Ascending aorta (tissue), 2 donors: ENCODE data around the gene SRBD1. TPM values are rescaled to one million over a fixed set of nuclear protein-coding genes. Genes with fewer than 3 reads are reported as not detected.

Experiments
- DNase-seq, 2 donors: peaks; one replicate each; pipeline ENCODE4 v3.0.0-alpha.2; 2019; ENCODE audit warnings: low spot score in 2 of 2
- H3K27ac ChIP-seq, 2 donors: fragments of 200-600 bp; sonication (generic); one replicate each; pipeline ENCODE4 v1.5.1; 2016 to 2017; ENCODE audit warnings: mild to moderate bottlenecking in 1 of 2
- H3K27me3 ChIP-seq: fragments of 200-600 bp; sonication (generic); one replicate; pipeline ENCODE4 v1.5.1; 2017
- H3K36me3 ChIP-seq, 2 donors: fragments of 200-600 bp; sonication (generic); one replicate each; pipeline ENCODE4 v1.5.1; 2016
- H3K4me1 ChIP-seq, 2 donors: fragments of 200-600 bp; sonication (generic); one replicate each; pipeline ENCODE4 v1.5.1; 2016 to 2017; ENCODE audit warnings: mild to moderate bottlenecking in 1 of 2
- H3K4me3 ChIP-seq, 2 donors: fragments of 200-600 bp; sonication (generic); one replicate each; pipeline ENCODE4 v1.5.1; 2016 to 2017; ENCODE audit warnings: mild to moderate bottlenecking in 1 of 2
- H3K9me3 ChIP-seq, 2 donors: fragments of 200-600 bp; sonication (generic); one replicate each; pipeline ENCODE4 v1.5.1; 2016
- CTCF ChIP-seq, 3 experiments: fragments of 200-600 bp in 2 of 3; fragments of 450-650 bp in 1 of 3; sonication (generic) in 2 of 3; IDR thresholded peaks; one replicate each; pipeline ENCODE4 v1.5.1; 2016 to 2019; ENCODE audit warnings: antibody characterized with exemption in 3 of 3, mild to moderate bottlenecking in 1 of 3, moderate library complexity in 1 of 3
- intact Hi-C: fragments of 100-400 bp; cut with DNase I; formaldehyde crosslinking; loops from one replicate; pipeline ENCODE4 v1.15.1; 2023
- total RNA-seq: library from RNA; depleted of rRNA; stranded (reverse); fragments of >200 nt; gene quantifications from one replicate; pipeline ENCODE4 v1.1.0, GENCODE V29; 2016

The SRBD1 gene
- total RNA-seq, 1 donor from 2014 or later, result 7.6 TPM

- Histone ChIP-seq H3K4me3 (no peak overlapping the region), H3K27me3 (no peaks in the 10 kb centered on the region), H3K36me3 (no peaks in the 10 kb centered on the region), H3K27ac (no peak overlapping the region), H3K9me3 (no peaks in the 10 kb centered on the region), H3K4me1 (no peaks in the 10 kb centered on the region)
- no peak for TF ChIP-seq CTCF (IDR thresholded peaks at IDR 0.05)
- intact Hi-C loops, result no loop called here
- DNase-seq, result no peak
These were observed 11.4 kb upstream of the SRBD1 start for GRCh38 chr2:45622336-45623075.

GRCh38 chr2:45617496-45617895 is 6.4 kb upstream of the SRBD1 start:
- Histone ChIP-seq H3K4me1 (no peaks in the 10 kb centered on the region), H3K36me3 (no peaks in the 10 kb centered on the region), H3K27ac (no peak overlapping the region), H3K4me3 (no peak overlapping the region), H3K27me3 (no peaks in the 10 kb centered on the region), H3K9me3 (no peaks in the 10 kb centered on the region)
- intact Hi-C loops, result no loop called here
- DNase-seq, result no peak
- TF ChIP-seq CTCF (IDR thresholded peaks at IDR 0.05), result no peak

GRCh38 chr2:45616658-45617411 is 5.8 kb upstream of the SRBD1 start:
- Histone ChIP-seq H3K4me1 (no peaks in the 10 kb centered on the region), H3K9me3 (no peaks in the 10 kb centered on the region), H3K27ac (no peak overlapping the region), H3K36me3 (no peaks in the 10 kb centered on the region), H3K27me3 (no peaks in the 10 kb centered on the region), H3K4me3 (no peak overlapping the region)
- TF ChIP-seq CTCF (IDR thresholded peaks at IDR 0.05), result no peak
- intact Hi-C loops, result no loop called here
- no peak for DNase-seq

GRCh38 chr2:45614871-45615415 is 3.9 kb upstream of the SRBD1 start:
- peaks cover 0 to 3% of the 10 kb centered on the region in 2 donors for H3K4me1 ChIP-seq
- intact Hi-C loops, result no loop called here

GRCh38 chr2:45614330-45614729 is 3.3 kb upstream of the SRBD1 start:
- Histone ChIP-seq H3K36me3 (no peaks in the 10 kb centered on the region), H3K4me1 (peaks cover 0 to 3% of the 10 kb centered on the region in 2 donors), H3K9me3 (no peaks in the 10 kb centered on the region), H3K4me3 (no peak overlapping the region), H3K27ac (peak overlapping the region in 1 of 2 donors; percentile 8), H3K27me3 (no peaks in the 10 kb centered on the region)
- TF ChIP-seq CTCF (IDR thresholded peaks at IDR 0.05), result no peak
- no peak for DNase-seq
- intact Hi-C loops, result no loop called here

More at GRCh38 chr2:45614871-45615415, 3.9 kb upstream of the SRBD1 start:
- no peak for TF ChIP-seq CTCF (IDR thresholded peaks at IDR 0.05)
- Histone ChIP-seq H3K27ac (peak overlapping the region in 1 of 2 donors; percentile 8), H3K27me3 (no peaks in the 10 kb centered on the region), H3K36me3 (no peaks in the 10 kb centered on the region), H3K4me3 (no peak overlapping the region), H3K9me3 (no peaks in the 10 kb centered on the region)
- no peak for DNase-seq
